GM12874 (cell line): Measurements from ENCODE around the gene RPS19BP1.

ENCODE experiments used
- CTCF ChIP-seq: IDR thresholded peaks from 2 replicates; pipeline ENCODE4 v1.5.1; 2011; ENCODE audit warnings: low read depth, mild to moderate bottlenecking, control low read depth, low read length, moderate library complexity; ENCODE audit not compliant: insufficient read depth

The RPS19BP1 gene

GRCh38 chr22:39512026-39512425 lies 20.5 kb downstream of the RPS19BP1 start:
- no peak for TF ChIP-seq CTCF

- TF ChIP-seq CTCF: no peak
Observed at GRCh38 chr22:39511226-39511625, 21.3 kb downstream of the RPS19BP1 start.

GRCh38 chr22:39510529-39511149 lies 21.9 kb downstream of the RPS19BP1 start:
- TF ChIP-seq CTCF: no peak

- TF ChIP-seq CTCF: no peak
Observed at GRCh38 chr22:39508393-39508792, 24.2 kb downstream of the RPS19BP1 start.

- no peak for TF ChIP-seq CTCF
Observed at GRCh38 chr22:39504071-39504470, 28.5 kb downstream of the RPS19BP1 start.

- TF ChIP-seq CTCF: no peak
Observed at GRCh38 chr22:39503630-39504029, 28.9 kb downstream of the RPS19BP1 start.

GRCh38 chr22:39502789-39503409 lies 29.6 kb downstream of the RPS19BP1 start:
- no peak for TF ChIP-seq CTCF
